ENCODE measurements around the gene OR8D2.

DNA sequence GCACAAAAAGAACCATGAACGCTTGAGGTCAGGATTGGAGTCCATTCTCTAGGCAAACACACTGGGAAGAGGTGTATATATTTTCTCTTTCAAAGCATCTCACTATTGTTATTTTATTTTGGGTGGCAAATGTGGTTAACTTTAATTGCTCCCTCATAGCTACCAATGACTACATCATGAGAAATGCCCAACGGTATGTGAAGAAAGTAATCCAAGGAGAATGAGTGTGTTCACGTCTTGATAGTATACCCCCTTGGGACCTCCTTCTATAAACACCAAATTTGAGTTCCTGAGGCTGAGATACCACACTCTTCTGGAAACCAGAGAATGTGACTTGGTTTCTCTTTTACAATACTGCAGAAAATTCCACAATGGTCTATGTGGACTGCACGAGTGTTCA lies 22.1 kb downstream of the OR8D2 start:
- TF ChIP-seq, protein P1, sequence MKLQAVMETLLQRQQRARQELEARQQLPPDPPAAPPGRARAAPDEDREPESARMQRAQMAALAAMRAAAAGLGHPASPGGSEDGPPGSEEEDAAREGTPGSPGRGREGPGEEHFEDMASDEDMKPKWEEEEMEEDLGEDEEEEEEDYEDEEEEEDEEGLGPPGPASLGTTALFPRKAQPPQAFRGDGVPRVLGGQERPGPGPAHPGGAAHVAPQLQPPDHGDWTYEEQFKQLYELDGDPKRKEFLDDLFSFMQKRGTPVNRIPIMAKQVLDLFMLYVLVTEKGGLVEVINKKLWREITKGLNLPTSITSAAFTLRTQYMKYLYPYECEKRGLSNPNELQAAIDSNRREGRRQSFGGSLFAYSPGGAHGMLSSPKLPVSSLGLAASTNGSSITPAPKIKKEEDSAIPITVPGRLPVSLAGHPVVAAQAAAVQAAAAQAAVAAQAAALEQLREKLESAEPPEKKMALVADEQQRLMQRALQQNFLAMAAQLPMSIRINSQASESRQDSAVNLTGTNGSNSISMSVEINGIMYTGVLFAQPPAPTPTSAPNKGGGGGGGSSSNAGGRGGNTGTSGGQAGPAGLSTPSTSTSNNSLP (IDR thresholded peaks at IDR 0.05; ENCODE audit: low read depth, low read length) = no peak
- no peak for TF ChIP-seq ZBTB43 (CRISPR knock-in tag; conservative IDR thresholded peaks at IDR 0.05)
